Liver (tissue), 9 donors: Measurements from ENCODE around the gene IGF1R. TPM values are rescaled to one million over a fixed set of nuclear protein-coding genes. Genes with fewer than 3 reads are reported as not detected.

Experiments
- DNase-seq: peaks from one replicate; pipeline ENCODE4 v3.0.0-alpha.2; 2017; ENCODE audit warnings: low spot score
- H3K27ac ChIP-seq, 2 donors: one replicate each; pipeline ENCODE4 v1.7.0; 2013; ENCODE audit warnings: inconsistent platforms in 2 of 2, low read length in 2 of 2, control low read depth in 1 of 2, low read depth in 1 of 2, mild to moderate bottlenecking in 1 of 2
- H3K27me3 ChIP-seq, 4 donors: one replicate each; pipeline versions ENCODE4 v1.6.1 to v1.7.0; 2013; ENCODE audit warnings: low read length in 3 of 4, inconsistent platforms in 1 of 4, mild to moderate bottlenecking in 1 of 4, moderate library complexity in 1 of 4; ENCODE audit not compliant: control insufficient read depth in 4 of 4, insufficient read depth in 4 of 4
- H3K36me3 ChIP-seq, 4 donors: one replicate each; pipeline versions ENCODE4 v1.6.1 to v1.7.0; 2013; ENCODE audit warnings: low read length in 3 of 4, mild to moderate bottlenecking in 3 of 4, low read depth in 1 of 4, moderate library complexity in 1 of 4; ENCODE audit not compliant: control insufficient read depth in 4 of 4, insufficient read depth in 3 of 4
- H3K4me1 ChIP-seq, 4 donors: one replicate each; pipeline versions ENCODE4 v1.6.1 to v1.7.0; 2013; ENCODE audit warnings: low read length in 3 of 4, mild to moderate bottlenecking in 3 of 4, moderate library complexity in 1 of 4; ENCODE audit not compliant: control insufficient read depth in 4 of 4, insufficient read depth in 4 of 4
- H3K4me3 ChIP-seq, 3 donors: one replicate each; pipeline versions ENCODE4 v1.6.1 to v1.7.0; 2013; ENCODE audit warnings: low read length in 3 of 3, control low read depth in 1 of 3, low read depth in 1 of 3, mild to moderate bottlenecking in 1 of 3
- H3K9ac ChIP-seq, 2 donors: one replicate each; pipeline ENCODE4 v1.7.0; 2013; ENCODE audit warnings: low read length in 2 of 2, mild to moderate bottlenecking in 2 of 2, moderate library complexity in 2 of 2, control low read depth in 1 of 2, low read depth in 1 of 2
- H3K9me3 ChIP-seq, 4 donors: one replicate each; pipeline versions ENCODE4 v1.6.1 to v1.7.0; 2013; ENCODE audit warnings: low read length in 3 of 4; ENCODE audit not compliant: control insufficient read depth in 4 of 4
- EGR1 ChIP-seq, 2 donors: IDR thresholded peaks; 2 replicates each; pipeline ENCODE4 v1.6.1; 2016 to 2018; ENCODE audit warnings: antibody characterized with exemption in 2 of 2, low read depth in 2 of 2
- FOXA1 ChIP-seq: IDR thresholded peaks from 2 replicates; pipeline ENCODE4 v1.6.1; 2016; ENCODE audit warnings: antibody characterized with exemption
- FOXA2 ChIP-seq: IDR thresholded peaks from 2 replicates; pipeline ENCODE4 v1.6.1; 2016; ENCODE audit warnings: antibody characterized with exemption
- GABPA ChIP-seq, 2 donors: IDR thresholded peaks in 1 of 2; conservative IDR thresholded peaks in 1 of 2; 2 replicates each; pipeline ENCODE4 v1.6.1; 2016; ENCODE audit warnings: antibody characterized with exemption in 2 of 2, mild to moderate bottlenecking in 1 of 2, moderate library complexity in 1 of 2
- HNF4A ChIP-seq, 2 donors: conservative IDR thresholded peaks; 2 replicates each; pipeline ENCODE4 v1.6.1; 2016; ENCODE audit warnings: antibody characterized with exemption in 2 of 2, mild to moderate bottlenecking in 2 of 2
- HNF4G ChIP-seq: IDR thresholded peaks from 2 replicates; pipeline ENCODE4 v1.6.1; 2016; ENCODE audit warnings: antibody characterized with exemption
- NR2F2 ChIP-seq: IDR thresholded peaks from 2 replicates; pipeline ENCODE4 v1.6.1; 2016; ENCODE audit warnings: antibody characterized with exemption
- RAD21 ChIP-seq, 2 donors: IDR thresholded peaks; 2 replicates each; pipeline ENCODE4 v1.6.1; 2016; ENCODE audit warnings: antibody characterized with exemption in 2 of 2, mild to moderate bottlenecking in 2 of 2
- RXRA ChIP-seq, 2 donors: IDR thresholded peaks; 2 replicates each; pipeline ENCODE4 v1.6.1; 2017 to 2018; ENCODE audit warnings: antibody characterized with exemption in 2 of 2, mild to moderate bottlenecking in 1 of 2
- SP1 ChIP-seq: IDR thresholded peaks from 2 replicates; pipeline ENCODE4 v1.6.1; 2018; ENCODE audit warnings: antibody characterized with exemption, mild to moderate bottlenecking
- TAF1 ChIP-seq: conservative IDR thresholded peaks from 2 replicates; pipeline ENCODE4 v1.6.1; 2016; ENCODE audit warnings: antibody characterized with exemption, mild to moderate bottlenecking
- YY1 ChIP-seq: IDR thresholded peaks from 2 replicates; pipeline ENCODE4 v1.6.1; 2016; ENCODE audit warnings: antibody characterized with exemption, mild to moderate bottlenecking
- WGBS: extraction: QIAGEN DNeasy Blood & Tissue Kit; methylation state at CpG from one replicate; pipeline ENCODE4 v1.1.7; 2013; 5-methylcytosine and 5-hydroxymethylcytosine counted together
- polyA plus RNA-seq, 2 donors: library from polyadenylated mRNA; stranded (reverse) in 1 of 2; unstranded in 1 of 2; fragments of 200-250 nt in 1 of 2; fragments of >200 nt in 1 of 2; fragmentation: Nextera tagmentation in 1 of 2; extraction: Ambion mirVana in 1 of 2; gene quantifications; one replicate each; pipeline versions ENCODE4 v1.2.1 to v1.2.3, GENCODE V29; 2013 to 2015
- total RNA-seq, 2 donors: library from RNA; depleted of rRNA; stranded (reverse); fragments of >200 nt; gene quantifications; one replicate each; pipeline ENCODE4 v1.2.3, GENCODE V29; 2014
- TF ChIP-seq, protein P1 (sequence below): IDR thresholded peaks from 2 replicates; pipeline ENCODE4 v1.6.1; 2016; ENCODE audit warnings: antibody characterized with exemption
- TF ChIP-seq, protein P2 (sequence below): IDR thresholded peaks from 2 replicates; pipeline ENCODE4 v1.6.1; 2016; ENCODE audit warnings: antibody characterized with exemption, mild to moderate bottlenecking
- TF ChIP-seq, protein P3 (sequence below): IDR thresholded peaks from 2 replicates; pipeline ENCODE4 v1.6.1; 2016; ENCODE audit warnings: antibody characterized with exemption
- TF ChIP-seq, protein P4 (sequence below): IDR thresholded peaks from 2 replicates; pipeline ENCODE4 v1.6.1; 2016; ENCODE audit warnings: antibody characterized with exemption
- TF ChIP-seq, protein P5 (sequence below): fragments of 150-350 bp; IDR thresholded peaks from 2 replicates; pipeline ENCODE4 v1.5.1; 2017; ENCODE audit warnings: improper control_type of control experiment, low read depth, low read length; ENCODE audit not compliant: missing input control
- donor health status: healthy.
- donor health status: healthy.
- donor health status: healthy.
- donor health status: healthy.
- donor health status: healthy.

Gene IGF1R
- total and polyA plus RNA-seq, 4 donors, result 0.69 to 10.3 (median 3.2) TPM

DNA sequence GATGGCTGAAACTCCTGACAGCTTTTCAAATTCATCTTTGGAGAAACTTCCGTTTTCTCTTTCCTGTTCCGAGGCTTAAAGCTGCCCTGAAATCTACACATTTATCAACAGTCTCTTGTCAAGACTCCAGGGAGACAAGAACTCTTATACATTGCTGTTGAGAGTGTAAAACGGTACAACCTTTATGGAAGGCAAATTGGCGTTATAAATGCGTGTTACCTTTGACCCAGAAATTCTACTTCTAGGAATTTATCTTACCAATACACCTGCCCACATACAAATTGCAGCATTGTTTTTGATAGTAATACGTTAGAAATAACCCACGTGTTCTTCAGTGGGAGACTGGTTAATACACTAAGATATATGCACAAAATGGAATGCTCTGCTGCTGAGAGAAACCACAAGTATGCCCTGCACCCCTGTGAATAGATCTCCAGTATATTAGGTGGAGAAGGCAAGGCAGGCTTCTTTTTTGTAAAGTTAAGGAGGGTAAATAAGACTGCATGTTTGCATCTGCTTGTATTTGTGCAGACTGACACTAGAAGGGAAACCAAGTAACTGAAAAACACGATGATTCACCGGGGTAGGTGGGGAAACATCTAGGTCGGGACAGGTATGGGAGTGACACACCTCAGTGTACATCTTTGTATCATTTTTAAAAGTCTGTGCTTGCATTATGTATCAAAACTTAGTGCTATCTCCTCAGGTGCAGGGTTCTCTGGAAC, 97.5 kb downstream of the IGF1R start:
- H3K36me3 ChIP-seq, result no peaks in the 10 kb centered on the region
- no peak overlapping the region for H3K4me3 ChIP-seq
- H3K9me3 ChIP-seq, result no peaks in the 10 kb centered on the region
- no peak for TF ChIP-seq NR2F2
- no peak for TF ChIP-seq YY1
- TF ChIP-seq, protein P1, sequence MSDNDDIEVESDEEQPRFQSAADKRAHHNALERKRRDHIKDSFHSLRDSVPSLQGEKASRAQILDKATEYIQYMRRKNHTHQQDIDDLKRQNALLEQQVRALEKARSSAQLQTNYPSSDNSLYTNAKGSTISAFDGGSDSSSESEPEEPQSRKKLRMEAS, result no peak
- no peak for TF ChIP-seq EGR1 (IDR thresholded peaks at IDR 0.05; ENCODE audit: low read depth in 2 of 2)
- TF ChIP-seq HNF4G, result no peak
- TF ChIP-seq TAF1, result no peak
- no peak for TF ChIP-seq HNF4A (conservative IDR thresholded peaks at IDR 0.05)
- TF ChIP-seq GABPA (IDR thresholded peaks at IDR 0.05 in 1 of 2, conservative IDR thresholded peaks at IDR 0.05 in 1 of 2), result no peak
- TF ChIP-seq, protein P2, sequence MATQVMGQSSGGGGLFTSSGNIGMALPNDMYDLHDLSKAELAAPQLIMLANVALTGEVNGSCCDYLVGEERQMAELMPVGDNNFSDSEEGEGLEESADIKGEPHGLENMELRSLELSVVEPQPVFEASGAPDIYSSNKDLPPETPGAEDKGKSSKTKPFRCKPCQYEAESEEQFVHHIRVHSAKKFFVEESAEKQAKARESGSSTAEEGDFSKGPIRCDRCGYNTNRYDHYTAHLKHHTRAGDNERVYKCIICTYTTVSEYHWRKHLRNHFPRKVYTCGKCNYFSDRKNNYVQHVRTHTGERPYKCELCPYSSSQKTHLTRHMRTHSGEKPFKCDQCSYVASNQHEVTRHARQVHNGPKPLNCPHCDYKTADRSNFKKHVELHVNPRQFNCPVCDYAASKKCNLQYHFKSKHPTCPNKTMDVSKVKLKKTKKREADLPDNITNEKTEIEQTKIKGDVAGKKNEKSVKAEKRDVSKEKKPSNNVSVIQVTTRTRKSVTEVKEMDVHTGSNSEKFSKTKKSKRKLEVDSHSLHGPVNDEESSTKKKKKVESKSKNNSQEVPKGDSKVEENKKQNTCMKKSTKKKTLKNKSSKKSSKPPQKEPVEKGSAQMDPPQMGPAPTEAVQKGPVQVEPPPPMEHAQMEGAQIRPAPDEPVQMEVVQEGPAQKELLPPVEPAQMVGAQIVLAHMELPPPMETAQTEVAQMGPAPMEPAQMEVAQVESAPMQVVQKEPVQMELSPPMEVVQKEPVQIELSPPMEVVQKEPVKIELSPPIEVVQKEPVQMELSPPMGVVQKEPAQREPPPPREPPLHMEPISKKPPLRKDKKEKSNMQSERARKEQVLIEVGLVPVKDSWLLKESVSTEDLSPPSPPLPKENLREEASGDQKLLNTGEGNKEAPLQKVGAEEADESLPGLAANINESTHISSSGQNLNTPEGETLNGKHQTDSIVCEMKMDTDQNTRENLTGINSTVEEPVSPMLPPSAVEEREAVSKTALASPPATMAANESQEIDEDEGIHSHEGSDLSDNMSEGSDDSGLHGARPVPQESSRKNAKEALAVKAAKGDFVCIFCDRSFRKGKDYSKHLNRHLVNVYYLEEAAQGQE, result no peak
- no peak for TF ChIP-seq FOXA1
- no peak for TF ChIP-seq FOXA2
- TF ChIP-seq SP1, result no peak
- no peak for TF ChIP-seq RAD21 (IDR thresholded peaks at IDR 0.05)
- TF ChIP-seq, protein P3, sequence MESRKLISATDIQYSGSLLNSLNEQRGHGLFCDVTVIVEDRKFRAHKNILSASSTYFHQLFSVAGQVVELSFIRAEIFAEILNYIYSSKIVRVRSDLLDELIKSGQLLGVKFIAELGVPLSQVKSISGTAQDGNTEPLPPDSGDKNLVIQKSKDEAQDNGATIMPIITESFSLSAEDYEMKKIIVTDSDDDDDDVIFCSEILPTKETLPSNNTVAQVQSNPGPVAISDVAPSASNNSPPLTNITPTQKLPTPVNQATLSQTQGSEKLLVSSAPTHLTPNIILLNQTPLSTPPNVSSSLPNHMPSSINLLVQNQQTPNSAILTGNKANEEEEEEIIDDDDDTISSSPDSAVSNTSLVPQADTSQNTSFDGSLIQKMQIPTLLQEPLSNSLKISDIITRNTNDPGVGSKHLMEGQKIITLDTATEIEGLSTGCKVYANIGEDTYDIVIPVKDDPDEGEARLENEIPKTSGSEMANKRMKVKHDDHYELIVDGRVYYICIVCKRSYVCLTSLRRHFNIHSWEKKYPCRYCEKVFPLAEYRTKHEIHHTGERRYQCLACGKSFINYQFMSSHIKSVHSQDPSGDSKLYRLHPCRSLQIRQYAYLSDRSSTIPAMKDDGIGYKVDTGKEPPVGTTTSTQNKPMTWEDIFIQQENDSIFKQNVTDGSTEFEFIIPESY, result no peak
- TF ChIP-seq, protein P4, sequence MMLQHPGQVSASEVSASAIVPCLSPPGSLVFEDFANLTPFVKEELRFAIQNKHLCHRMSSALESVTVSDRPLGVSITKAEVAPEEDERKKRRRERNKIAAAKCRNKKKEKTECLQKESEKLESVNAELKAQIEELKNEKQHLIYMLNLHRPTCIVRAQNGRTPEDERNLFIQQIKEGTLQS, result no peak
- no peak for TF ChIP-seq RXRA (IDR thresholded peaks at IDR 0.05)
- TF ChIP-seq, protein P5, sequence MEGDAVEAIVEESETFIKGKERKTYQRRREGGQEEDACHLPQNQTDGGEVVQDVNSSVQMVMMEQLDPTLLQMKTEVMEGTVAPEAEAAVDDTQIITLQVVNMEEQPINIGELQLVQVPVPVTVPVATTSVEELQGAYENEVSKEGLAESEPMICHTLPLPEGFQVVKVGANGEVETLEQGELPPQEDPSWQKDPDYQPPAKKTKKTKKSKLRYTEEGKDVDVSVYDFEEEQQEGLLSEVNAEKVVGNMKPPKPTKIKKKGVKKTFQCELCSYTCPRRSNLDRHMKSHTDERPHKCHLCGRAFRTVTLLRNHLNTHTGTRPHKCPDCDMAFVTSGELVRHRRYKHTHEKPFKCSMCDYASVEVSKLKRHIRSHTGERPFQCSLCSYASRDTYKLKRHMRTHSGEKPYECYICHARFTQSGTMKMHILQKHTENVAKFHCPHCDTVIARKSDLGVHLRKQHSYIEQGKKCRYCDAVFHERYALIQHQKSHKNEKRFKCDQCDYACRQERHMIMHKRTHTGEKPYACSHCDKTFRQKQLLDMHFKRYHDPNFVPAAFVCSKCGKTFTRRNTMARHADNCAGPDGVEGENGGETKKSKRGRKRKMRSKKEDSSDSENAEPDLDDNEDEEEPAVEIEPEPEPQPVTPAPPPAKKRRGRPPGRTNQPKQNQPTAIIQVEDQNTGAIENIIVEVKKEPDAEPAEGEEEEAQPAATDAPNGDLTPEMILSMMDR, result no peak
- WGBS, result 64% methylated on average over 10 of the region's 10 CpGs
- peaks cover 0 to 2% (median 0%) of the 10 kb centered on the region in 4 donors for H3K27me3 ChIP-seq
- H3K9ac ChIP-seq, result no peak overlapping the region
- H3K4me1 ChIP-seq, result no peaks in the 10 kb centered on the region
- no peak for DNase-seq
- H3K27ac ChIP-seq, result no peak overlapping the region
